Esophagus (tissue), 2 donors: ENCODE data around the gene ACOT12. TPM values are rescaled to one million over a fixed set of nuclear protein-coding genes. Genes with fewer than 3 reads are reported as not detected.
"Not testable (repeated sequence)": the region's sequence is repeated elsewhere in the genome, so short reads cannot be mapped to it uniquely, and the experiment has no call there.

ENCODE experiments used
- H3K27ac ChIP-seq, 2 donors: one replicate each; pipeline ENCODE4 v1.5.1; 2013; ENCODE audit warnings: low read depth in 2 of 2, mild to moderate bottlenecking in 2 of 2, inconsistent platforms in 1 of 2, low read length in 1 of 2, moderate library complexity in 1 of 2
- H3K27me3 ChIP-seq, 2 donors: one replicate each; pipeline ENCODE4 v1.6.1; 2013; ENCODE audit warnings: low read length in 2 of 2, control low read depth in 1 of 2, mild to moderate bottlenecking in 1 of 2; ENCODE audit not compliant: insufficient read depth in 2 of 2, control insufficient read depth in 1 of 2
- H3K36me3 ChIP-seq, 2 donors: one replicate each; pipeline ENCODE4 v1.6.1; 2013; ENCODE audit warnings: low read length in 1 of 2; ENCODE audit not compliant: control insufficient read depth in 2 of 2, insufficient read depth in 2 of 2
- H3K4me1 ChIP-seq, 2 donors: one replicate each; pipeline ENCODE4 v1.6.1; 2013; ENCODE audit warnings: low read length in 1 of 2; ENCODE audit not compliant: control insufficient read depth in 2 of 2, insufficient read depth in 2 of 2
- H3K4me3 ChIP-seq, 2 donors: one replicate each; pipeline ENCODE4 v1.5.1; 2013; ENCODE audit warnings: low read length in 2 of 2, mild to moderate bottlenecking in 2 of 2, low read depth in 1 of 2, moderate library complexity in 1 of 2
- H3K9me3 ChIP-seq, 2 donors: one replicate each; pipeline ENCODE4 v1.6.1; 2013; ENCODE audit warnings: mild to moderate bottlenecking in 2 of 2, low read depth in 1 of 2, low read length in 1 of 2, moderate library complexity in 1 of 2; ENCODE audit not compliant: control insufficient read depth in 2 of 2, insufficient read depth in 1 of 2
- WGBS, 2 donors: extraction: QIAGEN DNeasy Blood & Tissue Kit; methylation state at CpG; one replicate each; pipeline ENCODE4 v1.1.7; 2013; 5-methylcytosine and 5-hydroxymethylcytosine counted together
- polyA plus RNA-seq, 2 donors: library from polyadenylated mRNA; stranded (reverse); fragments of 200-250 nt; gene quantifications; one replicate each; pipeline ENCODE4 v1.2.3, GENCODE V29; 2013
- donor health status: healthy with polysubstance abuse.
- donor health status: Bipolar disorder and iron deficiency.

ACOT12 gene
- polyA plus RNA-seq, 2 donors, result not detected

- H3K4me3 ChIP-seq, result no peak overlapping the region
- 92 to 96% methylated on average over 2 of the region's 2 CpGs for WGBS, 2 donors
Observed at GRCh38 chr5:81308836-81309235, 85.1 kb downstream of the ACOT12 start.

GRCh38 chr5:81305785-81306184 is 88.1 kb downstream of the ACOT12 start:
- peaks cover 0 to 2% of the 10 kb centered on the region in 2 donors for H3K4me1 ChIP-seq
- H3K27ac ChIP-seq, result no peak overlapping the region
- no peaks in the 10 kb centered on the region for H3K9me3 ChIP-seq
- H3K36me3 ChIP-seq, result peaks cover 2 to 3% of the 10 kb centered on the region in 2 donors
- no peaks in the 10 kb centered on the region for H3K27me3 ChIP-seq
- H3K4me3 ChIP-seq, result no peak overlapping the region

More at GRCh38 chr5:81308836-81309235, 85.1 kb downstream of the ACOT12 start:
- no peaks in the 10 kb centered on the region for H3K9me3 ChIP-seq
- no peak overlapping the region for H3K27ac ChIP-seq
- H3K27me3 ChIP-seq, result no peaks in the 10 kb centered on the region
- peaks cover 3 to 7% of the 10 kb centered on the region in 2 donors for H3K36me3 ChIP-seq
- no peaks in the 10 kb centered on the region for H3K4me1 ChIP-seq

- Histone ChIP-seq H3K36me3 (no peaks in the 10 kb centered on the region), H3K4me3 (no peak overlapping the region), H3K9me3 (no peaks in the 10 kb centered on the region), H3K27ac (no peak overlapping the region), H3K27me3 (no peaks in the 10 kb centered on the region), H3K4me1 (peaks cover 0 to 2% of the 10 kb centered on the region in 2 donors)
- 80 to 84% methylated on average over 1 of the region's 1 CpG for WGBS, 2 donors
Observed at GRCh38 chr5:81303563-81303962, 90.4 kb downstream of the ACOT12 start.

GRCh38 chr5:81302596-81302995 is 91.3 kb downstream of the ACOT12 start:
- WGBS, 2 donors, result 84 to 88% methylated on average over 5 of the region's 5 CpGs
- H3K4me1 ChIP-seq, result peaks cover 0 to 2% of the 10 kb centered on the region in 2 donors
- H3K4me3 ChIP-seq, result peak overlapping the region in 1 of 2 donors; percentile 94
- no peaks in the 10 kb centered on the region for H3K9me3 ChIP-seq
- no peaks in the 10 kb centered on the region for H3K36me3 ChIP-seq
- no peak overlapping the region for H3K27ac ChIP-seq
- no peaks in the 10 kb centered on the region for H3K27me3 ChIP-seq

GRCh38 chr5:81301271-81302015 is 92.5 kb downstream of the ACOT12 start, which contains the start of gene ZCCHC9:
TSS of gene ZCCHC9 (plus strand) at chr5:81301587. CDS start at chr5:81304758, 3,171 bp downstream.
- H3K4me1 ChIP-seq, result peaks cover 0 to 2% of the 10 kb centered on the region in 2 donors
- no peaks in the 10 kb centered on the region for H3K36me3 ChIP-seq
- peak within 1 kb of the TSS; percentile 94 to 97 for H3K4me3 ChIP-seq
- H3K9me3 ChIP-seq, result no peaks in the 10 kb centered on the region
- H3K27me3 ChIP-seq, result no peaks in the 10 kb centered on the region
- H3K27ac ChIP-seq, result peak within 1 kb of the TSS; percentile 91 to 92
- WGBS, 2 donors, result 0 to 1% methylated on average over 53 to 54 of the region's 54 CpGs

- H3K27me3 ChIP-seq, result no peaks in the 10 kb centered on the region
- 0% methylated on average over 2 of the region's 2 CpGs for WGBS, 2 donors
- H3K27ac ChIP-seq, result peak overlapping the region; percentile 91 to 92
- H3K9me3 ChIP-seq, result no peaks in the 10 kb centered on the region
- no peaks in the 10 kb centered on the region for H3K36me3 ChIP-seq
- H3K4me3 ChIP-seq, result peak overlapping the region; percentile 94 to 97
- H3K4me1 ChIP-seq, result peaks cover 0 to 2% of the 10 kb centered on the region in 2 donors
Observed at GRCh38 chr5:81300921-81301270, 93.0 kb downstream of the ACOT12 start.

GRCh38 chr5:81297531-81297930 is 96.4 kb downstream of the ACOT12 start:
- Histone ChIP-seq H3K9me3 (no peaks in the 10 kb centered on the region), H3K4me1 (peaks cover 0 to 2% of the 10 kb centered on the region in 2 donors), H3K27ac (no peak overlapping the region), H3K27me3 (no peaks in the 10 kb centered on the region), H3K4me3 (no peak overlapping the region), H3K36me3 (no peaks in the 10 kb centered on the region)
- 72 to 75% methylated on average over 4 of the region's 4 CpGs for WGBS, 2 donors

GRCh38 chr5:81294021-81294420 is 99.9 kb downstream of the ACOT12 start:
- not testable (repeated sequence) for H3K4me3 ChIP-seq, H3K36me3 ChIP-seq, H3K27me3 ChIP-seq, H3K27ac ChIP-seq, H3K9me3 ChIP-seq, H3K4me1 ChIP-seq
- 85 to 87% methylated on average over 5 of the region's 5 CpGs for WGBS, 2 donors

- Histone ChIP-seq H3K36me3 (no peaks in the 10 kb centered on the region), H3K4me1 (no peaks in the 10 kb centered on the region), H3K27ac (no peak overlapping the region), H3K4me3 (no peak overlapping the region), H3K27me3 (no peaks in the 10 kb centered on the region), H3K9me3 (no peaks in the 10 kb centered on the region)
- 77 to 86% methylated on average over 2 of the region's 2 CpGs for WGBS, 2 donors
Observed at GRCh38 chr5:81292130-81292529, 101.8 kb downstream of the ACOT12 start.

GRCh38 chr5:81290146-81290545 is 103.8 kb downstream of the ACOT12 start:
- Histone ChIP-seq H3K27ac (no peak overlapping the region), H3K27me3 (no peaks in the 10 kb centered on the region), H3K4me3 (no peak overlapping the region), H3K4me1 (no peaks in the 10 kb centered on the region), H3K9me3 (no peaks in the 10 kb centered on the region), H3K36me3 (no peaks in the 10 kb centered on the region)
- 83 to 88% methylated on average over 1 of the region's 1 CpG for WGBS, 2 donors
